Myocyte (in vitro differentiated cells): Measurements from ENCODE around the gene MX2. TPM values are rescaled to one million over a fixed set of nuclear protein-coding genes. Genes with fewer than 3 reads are reported as not detected.
"Not testable (repeated sequence)": the region's sequence is repeated elsewhere in the genome, so short reads cannot be mapped to it uniquely, and the experiment has no call there.

Experiments
- DNase-seq: peaks from one replicate; pipeline ENCODE4 v3.0.0-alpha.2; 2012; ENCODE audit warnings: low read depth
- total RNA-seq: library from RNA; depleted of rRNA; stranded (reverse); fragments of >200 nt; gene quantifications from 2 replicates; pipeline ENCODE4 v1.2.3, GENCODE V29; 2014

The MX2 gene
- total RNA-seq, 1 donor from 2014 or later = 0.91 TPM

DNA sequence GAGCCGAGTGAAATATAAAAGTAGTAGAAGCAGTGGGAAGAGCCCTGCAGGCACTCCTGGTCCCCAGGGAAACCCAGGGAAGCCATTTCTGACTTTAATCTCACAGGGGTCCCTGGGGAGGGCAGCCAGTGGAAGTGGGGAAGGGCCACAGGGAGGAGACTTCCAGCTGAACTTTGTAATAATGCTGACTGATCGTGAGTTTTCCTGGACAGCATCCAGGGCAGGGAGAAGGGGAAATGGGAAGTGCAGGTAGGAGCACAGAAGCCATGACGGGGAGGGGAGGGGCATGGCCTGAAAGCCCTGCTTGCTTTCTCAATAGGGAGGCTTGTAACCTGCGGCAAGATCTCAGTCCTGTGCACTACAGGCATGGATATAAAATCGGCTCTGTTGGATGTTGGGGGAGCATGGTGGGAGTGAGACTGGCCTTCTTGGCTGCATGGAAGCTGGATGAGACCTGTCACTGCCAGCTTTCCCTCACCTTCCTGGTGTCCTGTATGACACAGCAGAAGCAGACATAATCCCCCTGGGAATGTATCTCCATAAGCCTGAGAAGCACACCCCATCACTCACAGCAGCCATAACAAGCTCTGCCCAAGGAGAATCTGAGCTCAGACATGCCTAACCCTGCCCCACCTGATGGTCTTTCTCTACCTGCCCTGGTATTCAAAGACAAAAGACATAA is 49.1 kb downstream of the MX2 start:
- DNase-seq = no peak

DNA sequence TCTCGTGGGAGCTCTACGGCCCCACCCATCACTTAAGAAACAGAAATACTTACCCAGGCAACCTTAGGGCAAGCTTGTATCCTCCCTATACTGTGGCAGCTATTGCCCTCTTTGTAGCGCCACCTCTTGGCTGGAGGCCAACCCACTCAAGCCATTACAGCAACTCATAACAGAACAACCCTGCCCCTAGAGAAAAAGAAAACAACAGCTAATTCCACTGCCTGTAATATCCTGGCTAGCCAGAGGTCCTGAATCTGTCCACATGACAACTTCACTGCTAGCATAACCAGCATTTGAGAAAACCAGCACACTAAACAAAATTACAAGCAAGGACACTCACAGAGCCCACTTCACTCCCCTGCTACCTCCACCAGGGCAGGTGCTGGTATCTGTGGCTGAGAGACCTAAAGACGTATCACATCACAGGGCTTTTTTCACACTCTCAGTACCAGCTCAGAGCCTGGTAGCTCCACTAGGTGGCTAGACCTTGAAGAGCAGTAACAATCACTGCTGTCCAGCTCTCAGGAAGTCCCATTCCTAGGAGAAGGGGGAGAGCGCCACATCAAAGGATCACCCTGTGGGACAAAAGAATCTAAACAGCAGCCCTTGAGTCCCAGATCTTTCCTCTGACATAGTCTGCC is 49.7 kb downstream of the MX2 start:
- DNase-seq = no peak

DNA sequence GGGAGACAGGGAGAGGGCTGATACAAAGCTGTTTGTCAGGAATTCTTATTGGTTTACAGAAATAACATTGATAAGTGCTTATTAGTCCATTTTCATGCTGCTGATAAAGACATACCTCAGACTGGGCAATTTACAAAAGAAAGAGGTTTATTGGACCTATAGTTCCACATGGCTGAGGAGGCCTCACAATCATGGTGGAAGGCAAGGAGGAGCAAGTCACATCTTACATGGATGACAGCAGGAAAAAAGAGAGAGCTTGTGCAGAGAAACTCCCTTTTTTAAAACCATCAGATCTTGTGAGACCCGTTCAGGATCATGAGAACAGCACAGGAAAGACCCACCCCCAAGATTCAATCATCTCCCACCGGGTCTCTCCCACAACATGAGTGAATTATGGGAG is 55.7 kb downstream of the MX2 start:
- not testable (repeated sequence) for DNase-seq

DNA sequence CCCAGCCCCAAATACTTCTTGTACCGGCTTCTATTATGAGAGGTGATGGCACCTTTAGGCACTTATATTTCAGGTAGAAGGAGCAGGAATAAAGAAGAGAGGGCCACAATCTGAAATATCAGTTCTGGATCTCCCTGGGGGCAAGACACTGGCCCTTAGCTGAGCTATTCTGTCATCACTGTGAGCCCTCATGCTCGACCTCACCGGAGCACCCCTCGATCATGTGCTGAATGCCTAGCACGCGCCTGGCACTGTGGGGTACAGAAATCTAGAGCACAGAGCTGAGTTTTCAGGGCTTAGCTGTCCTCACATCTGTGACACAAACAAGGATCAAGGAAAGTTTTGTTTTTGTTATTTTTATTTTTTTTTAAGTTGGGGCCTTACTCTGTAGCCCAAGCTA is 56.6 kb downstream of the MX2 start:
- no peak for DNase-seq

DNA sequence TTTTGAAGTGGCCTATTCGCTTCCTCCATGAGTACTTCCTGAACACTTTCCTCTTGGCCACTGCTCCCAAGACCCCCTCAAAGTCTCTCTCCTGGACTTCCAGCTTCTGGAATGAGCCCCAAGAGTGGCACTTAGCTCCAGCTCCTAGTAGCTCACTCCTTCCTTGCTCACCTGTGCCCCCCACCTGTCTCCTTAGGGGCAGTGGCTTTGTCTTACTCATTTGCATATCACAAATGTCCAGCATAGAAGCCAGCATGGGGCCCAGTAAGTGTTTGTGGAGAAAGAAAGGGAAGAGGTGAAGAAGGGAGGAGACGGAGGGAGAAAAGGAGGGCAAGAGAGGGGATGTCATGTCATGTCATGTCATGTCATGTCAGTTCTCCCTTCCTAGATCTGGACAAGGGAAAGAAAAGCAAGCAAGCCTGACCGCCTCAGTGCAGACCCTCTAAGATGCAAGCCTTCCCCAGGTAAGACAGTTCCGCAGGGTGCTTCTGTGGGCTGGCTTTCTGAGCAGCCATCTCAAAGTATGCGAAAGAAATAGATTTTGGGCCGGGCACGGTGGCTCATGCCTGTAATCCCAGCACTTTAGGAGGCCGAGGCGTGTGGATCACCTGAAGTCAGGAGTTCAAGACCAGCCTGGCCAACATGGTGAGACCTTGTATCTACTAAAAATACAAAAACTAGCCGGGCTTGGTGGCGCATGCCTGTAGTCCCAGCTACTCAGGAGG is 57.3 kb downstream of the MX2 start:
- no peak for DNase-seq

DNA sequence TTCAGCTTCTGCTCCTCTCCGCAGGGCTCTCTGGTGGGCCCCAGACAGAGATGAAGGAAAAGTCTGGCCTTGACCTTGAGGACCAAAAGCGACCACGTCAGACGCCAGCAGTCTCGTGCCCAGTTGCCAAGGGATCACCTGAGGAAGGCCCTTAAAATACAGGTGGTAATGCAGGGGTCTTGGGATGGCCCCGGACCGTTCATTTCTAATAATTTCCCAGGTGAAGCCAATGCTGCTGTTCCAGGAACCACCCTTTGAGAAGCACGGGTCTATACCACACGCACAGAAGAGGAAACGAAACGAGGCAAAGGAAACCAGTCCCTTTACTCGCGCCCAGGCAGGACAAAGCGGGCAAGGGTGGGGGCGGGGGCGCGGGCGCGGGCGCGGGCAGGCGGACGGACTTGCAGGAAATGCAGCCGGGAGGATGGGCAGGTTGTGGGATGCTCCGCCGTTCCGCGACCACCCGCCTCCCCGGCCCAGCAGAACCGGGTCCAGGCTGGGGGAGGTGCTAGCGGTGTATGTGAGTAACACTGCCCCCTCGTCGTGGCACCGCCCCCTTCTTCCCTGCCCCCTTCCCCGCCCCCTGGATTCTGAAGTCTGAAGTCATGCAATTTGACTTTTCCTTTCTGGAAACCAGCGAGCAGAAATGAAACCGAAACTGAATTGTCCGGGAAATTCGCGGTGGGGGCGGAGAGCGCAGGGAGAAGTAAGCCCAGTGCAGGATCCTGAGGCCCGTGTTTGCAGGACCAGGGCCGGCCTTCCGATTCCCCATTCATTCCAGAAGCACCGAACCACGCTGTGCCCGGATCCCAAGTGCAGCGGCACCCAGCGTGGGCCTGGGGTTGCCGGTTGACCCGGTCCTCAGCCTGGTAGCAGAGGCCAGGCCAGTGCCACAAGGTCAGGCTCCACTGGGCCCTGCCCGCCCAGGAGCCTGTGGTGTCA is 58.4 kb downstream of the MX2 start:
- DNase-seq = peak; percentile 83

DNA sequence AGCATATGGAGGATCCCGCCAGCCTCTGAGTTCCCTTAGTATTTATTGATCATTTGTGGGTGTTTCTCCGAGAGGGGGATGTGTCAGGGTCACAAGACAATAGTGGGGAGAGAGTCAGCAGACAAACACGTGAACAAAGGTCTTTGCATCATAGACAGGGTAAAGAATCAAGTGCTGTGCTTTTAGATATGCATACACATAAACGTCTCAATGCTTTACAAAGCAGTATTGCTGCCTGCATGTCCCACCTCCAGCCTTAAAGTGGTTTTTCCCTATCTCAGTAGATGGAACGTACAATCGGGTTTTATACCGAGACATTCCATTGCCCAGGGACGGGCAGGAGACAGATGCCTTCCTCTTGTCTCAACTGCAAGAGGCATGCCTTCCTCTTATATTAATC is 59.2 kb downstream of the MX2 start:
- not testable (repeated sequence) for DNase-seq

DNA sequence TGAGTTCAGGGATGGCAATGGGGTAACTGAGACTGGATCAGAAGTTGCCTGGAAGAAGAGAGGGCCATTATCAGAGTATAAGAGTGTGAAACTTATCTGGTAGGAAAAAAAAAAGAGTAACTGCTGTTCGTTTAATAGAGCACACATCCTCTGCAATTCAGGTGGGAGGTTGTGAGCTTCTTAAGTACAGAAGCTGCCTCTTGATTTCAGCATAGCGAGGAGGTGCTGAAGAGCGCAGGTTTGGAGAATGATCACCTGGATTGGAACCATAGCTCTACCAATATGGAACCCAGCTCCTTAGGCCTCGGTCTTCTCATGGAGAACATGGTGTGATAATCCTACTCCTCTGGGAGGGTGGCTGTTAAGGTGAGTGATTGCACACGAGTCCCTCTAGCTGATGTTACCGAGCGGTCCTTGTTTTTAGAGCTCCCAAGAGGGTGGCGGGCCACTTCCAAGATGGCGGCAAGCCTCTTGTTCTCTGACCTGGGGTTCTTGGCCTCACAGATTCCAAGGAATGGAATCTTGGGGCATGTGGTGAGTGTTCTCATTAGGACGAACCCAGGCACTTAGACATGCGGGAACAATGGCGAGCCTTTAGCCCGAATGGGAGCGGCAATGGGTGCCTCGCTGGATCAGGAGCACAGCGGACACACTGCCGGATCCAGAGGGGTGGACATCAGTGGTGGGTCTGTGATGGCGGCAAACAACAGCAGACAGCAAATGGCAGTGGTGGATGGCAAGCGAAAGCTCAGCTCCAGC is 60.9 kb downstream of the MX2 start:
- DNase-seq = no peak

DNA sequence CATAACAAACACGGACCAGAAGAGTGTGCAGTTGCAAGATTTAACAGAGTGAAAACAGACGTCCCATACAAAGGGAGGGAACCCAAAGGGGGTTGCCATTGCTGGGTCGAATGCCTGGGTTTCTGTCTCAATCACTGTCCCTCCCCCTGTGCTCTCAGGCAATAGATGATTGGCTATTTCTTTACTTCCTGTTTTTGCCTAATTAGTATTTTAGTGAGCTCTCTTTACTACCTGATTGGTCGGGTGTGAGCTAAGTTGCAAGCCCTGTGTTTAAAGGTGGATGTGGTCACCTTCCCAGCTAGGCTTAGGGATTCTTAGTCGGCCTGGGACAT is 61.4 kb downstream of the MX2 start:
- not testable (repeated sequence) for DNase-seq

DNA sequence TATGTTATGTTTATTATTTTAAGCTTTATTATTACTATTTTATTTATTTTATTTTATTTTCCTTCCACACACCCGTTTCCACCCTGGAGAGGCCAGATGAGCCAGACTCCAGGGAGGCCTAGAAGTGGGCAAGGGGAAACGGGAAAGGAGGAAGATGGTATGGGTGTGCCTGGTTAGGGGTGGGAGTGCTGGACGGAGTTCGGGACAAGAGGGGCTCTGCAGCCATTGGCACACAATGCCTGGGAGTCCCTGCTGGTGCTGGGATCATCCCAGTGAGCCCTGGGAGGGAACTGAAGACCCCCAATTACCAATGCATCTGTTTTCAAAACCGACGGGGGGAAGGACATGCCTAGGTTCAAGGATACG is 63.7 kb downstream of the MX2 start:
- no peak for DNase-seq

DNA sequence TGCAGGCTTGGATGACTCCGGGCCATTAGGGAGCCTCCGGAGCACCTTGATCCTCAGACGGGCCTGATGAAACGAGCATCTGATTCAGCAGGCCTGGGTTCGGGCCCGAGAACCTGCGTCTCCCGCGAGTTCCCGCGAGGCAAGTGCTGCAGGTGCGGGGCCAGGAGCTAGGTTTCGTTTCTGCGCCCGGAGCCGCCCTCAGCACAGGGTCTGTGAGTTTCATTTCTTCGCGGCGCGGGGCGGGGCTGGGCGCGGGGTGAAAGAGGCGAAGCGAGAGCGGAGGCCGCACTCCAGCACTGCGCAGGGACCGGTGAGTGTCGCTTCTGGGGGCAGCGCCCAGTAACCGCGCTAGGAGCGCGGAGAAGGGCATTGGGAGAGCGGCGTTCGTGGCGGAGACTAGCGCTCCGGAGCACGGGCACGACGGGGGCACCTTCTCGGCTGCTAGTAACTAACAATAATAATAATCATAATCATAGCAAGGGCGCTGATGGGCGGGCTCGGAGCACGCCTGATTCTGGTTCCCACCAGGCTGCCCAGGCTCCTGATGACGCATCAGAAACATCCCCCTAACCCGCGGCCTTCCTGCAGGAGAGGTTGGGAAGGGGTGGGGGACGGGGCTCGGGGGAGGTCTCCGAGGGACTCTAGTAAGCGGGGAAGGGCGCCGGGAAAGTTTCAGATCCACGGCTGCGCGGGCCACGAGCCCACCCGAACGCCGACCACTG is 64.3 kb downstream of the MX2 start, which contains the start of gene MX1:
MX1 (plus strand) TSS at position 286 of the 722 bp plus-strand sequence. CDS start 5,832 bp downstream, outside the sequence.
- DNase-seq = peak; percentile 8

DNA sequence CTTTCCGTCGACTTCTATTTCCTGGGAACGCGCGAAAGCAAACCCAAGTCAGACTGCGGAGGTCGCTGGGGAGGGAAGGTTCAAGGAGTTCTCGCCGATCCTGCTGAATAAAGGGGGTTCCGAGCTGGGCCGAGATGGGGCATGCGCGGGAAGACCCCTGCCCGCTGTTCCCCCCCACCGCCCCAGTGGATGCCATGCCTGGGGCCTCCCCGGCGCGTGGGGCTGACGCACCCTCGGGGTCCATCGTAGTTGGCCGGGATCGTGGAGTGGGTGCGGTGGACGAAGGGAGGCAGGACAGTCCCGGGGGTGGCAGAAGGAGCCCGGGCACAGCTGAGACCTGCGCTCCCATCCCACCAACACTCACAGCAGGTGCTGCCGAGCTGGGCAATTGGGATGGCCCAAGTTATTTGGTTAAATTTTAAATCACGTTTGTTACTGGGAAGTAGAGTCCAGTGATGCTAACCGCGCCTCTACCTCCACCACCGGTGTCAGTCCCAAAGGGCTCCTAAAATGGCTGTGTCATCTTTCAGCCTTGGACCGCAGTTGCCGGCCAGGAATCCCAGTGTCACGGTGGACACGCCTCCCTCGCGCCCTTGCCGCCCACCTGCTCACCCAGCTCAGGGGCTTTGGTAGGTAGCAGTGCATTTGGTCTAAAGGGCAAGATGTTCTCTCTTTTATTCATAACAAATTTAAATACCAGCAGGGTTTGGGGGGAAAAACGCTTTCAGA is 65.0 kb downstream of the MX2 start:
- no peak for DNase-seq

DNA sequence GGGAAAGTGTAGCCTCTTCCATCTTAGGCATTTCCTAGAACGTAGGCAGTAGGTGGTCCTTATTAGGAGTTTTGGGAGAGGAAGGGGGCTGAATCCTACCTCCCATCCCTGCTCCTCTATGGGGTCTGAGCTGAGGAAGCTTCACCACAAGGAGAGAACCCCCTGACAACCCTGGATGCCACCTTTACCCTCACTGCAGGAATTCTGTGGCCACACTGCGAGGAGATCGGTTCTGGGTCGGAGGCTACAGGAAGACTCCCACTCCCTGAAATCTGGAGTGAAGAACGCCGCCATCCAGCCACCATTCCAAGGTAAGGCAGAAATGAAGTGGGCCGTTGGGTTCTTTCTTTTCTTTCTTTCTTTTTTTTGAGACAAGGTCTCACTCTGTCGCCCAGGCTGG is 65.7 kb downstream of the MX2 start:
- no peak for DNase-seq

DNA sequence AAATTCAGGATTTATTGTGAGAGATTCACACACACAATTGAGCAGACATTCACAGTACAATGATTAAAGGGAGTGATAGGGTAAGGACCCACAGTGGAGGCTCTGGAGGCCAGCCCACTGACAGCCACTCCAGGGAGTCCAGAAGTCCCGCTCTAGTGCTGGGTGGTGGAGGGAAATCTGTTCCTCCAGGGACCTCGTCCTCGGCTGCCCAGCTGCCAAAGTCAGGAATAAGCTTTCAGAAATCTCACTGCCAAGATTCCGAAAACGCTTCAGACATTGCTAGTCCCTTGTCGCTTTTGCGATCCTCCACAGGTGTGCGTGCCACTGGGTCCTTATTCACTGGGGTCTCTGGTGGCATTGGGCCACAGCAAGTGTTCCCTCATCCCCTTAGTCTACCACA is 66.5 kb downstream of the MX2 start:
- DNase-seq = no peak

DNA sequence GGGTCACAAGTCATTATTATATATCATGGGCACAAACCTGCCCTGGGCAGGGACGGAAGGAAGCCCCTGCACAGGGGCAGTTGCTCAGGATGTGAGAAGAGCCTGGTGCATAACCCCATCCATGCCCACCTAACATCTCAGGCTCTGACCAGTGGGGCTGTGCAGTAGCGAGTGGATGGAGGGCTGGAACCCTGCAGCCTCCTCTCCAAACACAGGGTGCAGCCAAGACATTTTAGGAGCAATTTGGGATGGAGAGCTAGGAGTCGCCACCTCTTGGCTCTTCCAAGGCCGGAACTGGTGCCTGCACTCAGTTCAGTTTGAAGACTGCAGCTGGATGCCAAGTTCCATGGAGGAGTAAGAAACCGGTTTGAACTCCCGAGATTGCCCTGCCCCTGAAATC is 67.0 kb downstream of the MX2 start:
- DNase-seq = no peak

DNA sequence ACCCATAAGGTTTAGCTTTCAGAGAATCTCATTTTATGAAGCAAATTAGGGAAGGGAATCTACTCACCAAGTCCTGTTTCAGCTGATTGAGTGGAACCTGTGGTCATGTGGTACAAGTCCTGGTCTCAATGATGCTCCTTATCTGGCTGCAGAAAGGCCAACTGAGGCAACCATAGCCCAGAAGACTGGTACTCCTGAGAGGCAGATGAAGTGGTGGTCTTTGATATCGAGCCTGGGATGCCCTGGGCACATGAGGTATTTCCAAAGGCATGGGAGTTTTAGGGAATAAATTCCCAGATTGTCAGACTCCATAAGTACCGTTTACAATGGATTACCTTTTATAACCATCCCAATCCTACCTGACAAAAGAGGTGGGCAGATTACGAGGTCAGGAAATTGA is 67.5 kb downstream of the MX2 start:
- DNase-seq = no peak

DNA sequence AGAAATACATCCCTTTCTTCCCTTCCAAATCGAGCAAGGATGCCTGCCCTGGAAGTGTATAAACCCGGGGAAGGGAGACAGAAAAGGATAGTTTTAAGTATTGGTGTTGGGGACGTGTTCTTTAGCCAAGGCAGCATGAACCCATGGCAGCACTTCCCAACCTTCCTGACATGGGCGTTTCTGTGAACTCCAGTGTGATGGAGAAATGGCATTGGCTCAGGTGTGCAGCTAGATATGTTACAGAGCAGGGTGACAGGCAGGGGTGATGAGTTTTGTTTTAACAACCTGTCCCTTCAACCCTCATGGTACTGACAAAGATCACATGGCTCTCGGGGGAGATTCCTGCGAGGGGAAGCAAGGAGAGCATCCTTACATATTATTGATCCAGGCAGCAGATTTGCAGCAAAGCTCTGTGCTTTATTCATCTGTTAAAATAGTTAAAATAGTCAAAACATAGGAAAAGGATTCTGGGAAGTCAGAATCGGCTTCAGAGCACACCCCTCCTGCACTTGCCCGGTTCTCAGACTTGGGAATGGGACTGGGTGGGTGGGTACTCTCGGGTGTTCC is 68.2 kb downstream of the MX2 start:
- DNase-seq = no peak

DNA sequence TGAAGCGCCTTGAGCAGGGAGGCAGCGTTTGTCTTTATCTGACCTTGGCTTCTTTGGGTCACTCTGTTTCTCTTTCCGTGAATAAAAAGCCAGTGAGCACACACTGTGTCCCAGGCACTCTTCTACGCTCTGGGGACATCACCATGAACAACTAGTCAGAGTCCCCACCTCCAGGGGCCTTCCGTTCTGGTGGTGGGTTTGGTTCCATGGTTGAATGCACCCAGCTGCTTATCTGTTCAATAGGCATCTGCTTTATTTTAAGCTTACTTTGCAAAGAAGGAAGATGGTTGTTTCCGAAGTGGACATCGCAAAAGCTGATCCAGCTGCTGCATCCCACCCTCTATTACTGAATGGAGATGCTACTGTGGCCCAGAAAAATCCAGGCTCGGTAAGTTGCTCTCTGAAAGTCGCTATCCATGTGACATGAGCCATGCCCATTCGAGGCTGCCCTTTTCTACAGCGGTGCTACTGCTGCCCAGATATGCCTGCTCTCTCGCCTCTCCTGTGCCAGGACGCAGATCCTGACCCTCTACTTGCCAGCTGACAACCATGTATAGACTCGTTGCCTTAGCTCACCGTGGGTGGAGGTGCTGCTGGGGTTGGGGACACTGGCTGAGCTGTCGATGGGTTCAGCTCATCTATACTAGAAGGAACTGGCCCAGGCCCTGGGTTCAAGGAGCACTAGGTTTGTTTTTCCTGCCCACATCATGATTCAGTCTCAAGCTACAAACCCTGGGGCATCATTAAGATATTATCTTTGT is 70.1 kb downstream of the MX2 start:
- no peak for DNase-seq
